HG03571 (cell line): ENCODE measurements around the gene DHODH.
"Not testable (repeated sequence)": the region's sequence is repeated elsewhere in the genome, so short reads cannot be mapped to it uniquely, and the experiment has no call there.

Experiments used
- ATAC-seq: cut with Tn5 transposase; IDR thresholded peaks from one replicate; pipeline ENCODE4 v1.9.1; 2021; ENCODE audit not compliant: unreplicated experiment

Gene DHODH

GRCh38 chr16:72008424-72009216 lies at the start of gene DHODH:
DHODH (plus strand) TSS chr16:72008744; CDS start chr16:72008765, 21 bp downstream.
- peak; percentile 97 for ATAC-seq

GRCh38 chr16:71961066-71962039 lies 47.2 kb upstream of the DHODH start:
- no peak for ATAC-seq

- no peak for ATAC-seq
Observed at GRCh38 chr16:71963125-71963875, 45.2 kb upstream of the DHODH start.

GRCh38 chr16:71965223-71965622 lies 43.3 kb upstream of the DHODH start:
- no peak for ATAC-seq

GRCh38 chr16:71966932-71967331 lies 41.6 kb upstream of the DHODH start:
- no peak for ATAC-seq

GRCh38 chr16:71969353-71969752 lies 39.2 kb upstream of the DHODH start:
- no peak for ATAC-seq

- ATAC-seq, result no peak
Observed at GRCh38 chr16:71971571-71971970, 37.0 kb upstream of the DHODH start.

GRCh38 chr16:71972356-71972755 lies 36.2 kb upstream of the DHODH start:
- no peak for ATAC-seq

- ATAC-seq, result no peak
Observed at GRCh38 chr16:71973001-71973400, 35.5 kb upstream of the DHODH start.

GRCh38 chr16:71974068-71974818 lies 34.3 kb upstream of the DHODH start:
- no peak for ATAC-seq

- ATAC-seq, result no peak
Observed at GRCh38 chr16:71985262-71985974, 23.1 kb upstream of the DHODH start.

GRCh38 chr16:71986131-71986530 lies 22.4 kb upstream of the DHODH start:
- no peak for ATAC-seq

GRCh38 chr16:71995038-71995437 lies 13.5 kb upstream of the DHODH start:
- no peak for ATAC-seq

GRCh38 chr16:71997578-71997977 lies 11.0 kb upstream of the DHODH start:
- ATAC-seq, result not testable (repeated sequence)

GRCh38 chr16:72001180-72001874 lies 7.2 kb upstream of the DHODH start:
- no peak for ATAC-seq

- no peak for ATAC-seq
Observed at GRCh38 chr16:72002619-72003018, 5.9 kb upstream of the DHODH start.

GRCh38 chr16:72008065-72008423 lies 500 bp upstream of the DHODH start:
- ATAC-seq, result not testable (repeated sequence)

- no peak for ATAC-seq
Observed at GRCh38 chr16:72009779-72010178, 1.2 kb downstream of the DHODH start.

- no peak for ATAC-seq
Observed at GRCh38 chr16:72012607-72013006, 4.1 kb downstream of the DHODH start.
